ENCODE measurements around the gene FLT1.

DNA sequence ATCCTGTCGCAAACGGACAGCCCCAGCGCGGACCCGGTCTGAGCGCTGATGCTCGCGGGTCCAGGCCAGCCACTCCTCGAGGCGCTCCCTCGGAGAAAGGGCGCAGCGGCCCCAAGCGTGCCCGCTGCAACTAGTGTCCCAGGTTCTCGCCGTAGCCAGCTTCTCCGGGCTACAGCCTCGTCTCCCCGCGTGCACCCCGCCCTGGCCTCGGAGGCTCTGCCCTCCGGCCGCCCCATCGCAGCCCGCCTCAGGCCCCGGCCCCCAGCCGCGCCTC is 487 bp downstream of the FLT1 start:
- TF ChIP-seq, protein P1, sequence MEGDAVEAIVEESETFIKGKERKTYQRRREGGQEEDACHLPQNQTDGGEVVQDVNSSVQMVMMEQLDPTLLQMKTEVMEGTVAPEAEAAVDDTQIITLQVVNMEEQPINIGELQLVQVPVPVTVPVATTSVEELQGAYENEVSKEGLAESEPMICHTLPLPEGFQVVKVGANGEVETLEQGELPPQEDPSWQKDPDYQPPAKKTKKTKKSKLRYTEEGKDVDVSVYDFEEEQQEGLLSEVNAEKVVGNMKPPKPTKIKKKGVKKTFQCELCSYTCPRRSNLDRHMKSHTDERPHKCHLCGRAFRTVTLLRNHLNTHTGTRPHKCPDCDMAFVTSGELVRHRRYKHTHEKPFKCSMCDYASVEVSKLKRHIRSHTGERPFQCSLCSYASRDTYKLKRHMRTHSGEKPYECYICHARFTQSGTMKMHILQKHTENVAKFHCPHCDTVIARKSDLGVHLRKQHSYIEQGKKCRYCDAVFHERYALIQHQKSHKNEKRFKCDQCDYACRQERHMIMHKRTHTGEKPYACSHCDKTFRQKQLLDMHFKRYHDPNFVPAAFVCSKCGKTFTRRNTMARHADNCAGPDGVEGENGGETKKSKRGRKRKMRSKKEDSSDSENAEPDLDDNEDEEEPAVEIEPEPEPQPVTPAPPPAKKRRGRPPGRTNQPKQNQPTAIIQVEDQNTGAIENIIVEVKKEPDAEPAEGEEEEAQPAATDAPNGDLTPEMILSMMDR (conservative IDR thresholded peaks at IDR 0.05): no peak
- TF ChIP-seq EZH2 (IDR thresholded peaks at IDR 0.05; ENCODE audit: low read depth): no peak
